Measurements from ENCODE around the gene CAMK2D.

- TF ChIP-seq POLR2A (IDR thresholded peaks at IDR 0.05) (no peak), CTCF (IDR thresholded peaks at IDR 0.05) (no peak)
Measured at GRCh38 chr4:113665036-113665435, 96.5 kb downstream of the CAMK2D start.

Data from sigmoid colon (tissue), 3 donors.